Suprapubic skin (tissue), 4 donors: ENCODE measurements around the gene IRX5.

ENCODE experiments used
- CTCF ChIP-seq, 2 donors: fragments of 200-600 bp in 1 of 2; fragments of 450-650 bp in 1 of 2; sonication (generic) in 1 of 2; IDR thresholded peaks; one replicate each; pipeline ENCODE4 v1.5.1; 2016 to 2019; ENCODE audit warnings: antibody characterized with exemption in 2 of 2, mild to moderate bottlenecking in 1 of 2, moderate library complexity in 1 of 2
- POLR2A ChIP-seq, 2 donors: fragments of 450-650 bp; IDR thresholded peaks; one replicate each; pipeline ENCODE4 v1.6.1; 2017; ENCODE audit warnings: antibody characterized with exemption in 2 of 2, mild to moderate bottlenecking in 2 of 2, moderate library complexity in 2 of 2
- POLR2AphosphoS5 ChIP-seq, 3 donors: sonication (generic); formaldehyde crosslinking; IDR thresholded peaks; one replicate each; pipeline ENCODE4 v1.6.1; 2017; ENCODE audit warnings: antibody characterized with exemption in 3 of 3

- no peak for TF ChIP-seq POLR2A (IDR thresholded peaks at IDR 0.05)
- TF ChIP-seq CTCF (IDR thresholded peaks at IDR 0.05), result no peak
- no peak for TF ChIP-seq POLR2AphosphoS5 (IDR thresholded peaks at IDR 0.05)
Observed at GRCh38 chr16:54952195-54952594, 21.5 kb downstream of the IRX5 start.
